Activated CD4-positive, alpha-beta T cell treated with anti-CD3 and anti-CD28 coated beads, Interleukin-2, amount 50 U/mL, for 1 hour (primary cell): Measurements from ENCODE around the gene MTURN.
"Not testable (repeated sequence)": the region's sequence is repeated elsewhere in the genome, so short reads cannot be mapped to it uniquely, and the experiment has no call there.

Experiments
- DNase-seq: peaks from one replicate; pipeline ENCODE4 v3.0.0-alpha.2; 2020

The MTURN gene

GRCh38 chr7:30134611-30135300 is at the start of gene MTURN:
Gene MTURN, plus strand, starts transcription at chr7:30134986. Its CDS starts 151 bp downstream, at chr7:30135137.
- DNase-seq = peak; percentile 86

DNA sequence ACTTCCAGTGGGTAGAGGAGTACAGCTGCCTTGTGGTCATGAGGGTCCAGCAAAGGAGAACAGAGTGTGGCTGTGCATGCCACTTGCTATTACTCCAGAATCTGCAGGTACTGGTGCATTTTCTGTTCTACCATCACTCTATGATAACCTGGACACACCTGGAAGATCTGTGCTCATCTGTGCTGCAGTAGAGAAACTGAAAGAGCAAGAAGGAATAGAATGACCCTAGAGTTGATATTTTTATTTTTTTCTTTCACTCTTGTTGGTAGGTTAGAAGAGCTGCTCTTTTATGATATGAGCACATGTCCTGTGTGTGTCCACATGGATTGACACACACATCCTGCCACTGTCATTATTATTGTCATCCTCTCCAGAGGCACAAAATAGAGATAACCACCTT is 48.3 kb upstream of the MTURN start:
- DNase-seq = no peak

- no peak for DNase-seq
Measured at GRCh38 chr7:30087371-30087770, 47.4 kb upstream of the MTURN start.

GRCh38 chr7:30088362-30088761 is 46.4 kb upstream of the MTURN start:
- DNase-seq = no peak

GRCh38 chr7:30090111-30090510 is 44.7 kb upstream of the MTURN start:
- DNase-seq = no peak

DNA sequence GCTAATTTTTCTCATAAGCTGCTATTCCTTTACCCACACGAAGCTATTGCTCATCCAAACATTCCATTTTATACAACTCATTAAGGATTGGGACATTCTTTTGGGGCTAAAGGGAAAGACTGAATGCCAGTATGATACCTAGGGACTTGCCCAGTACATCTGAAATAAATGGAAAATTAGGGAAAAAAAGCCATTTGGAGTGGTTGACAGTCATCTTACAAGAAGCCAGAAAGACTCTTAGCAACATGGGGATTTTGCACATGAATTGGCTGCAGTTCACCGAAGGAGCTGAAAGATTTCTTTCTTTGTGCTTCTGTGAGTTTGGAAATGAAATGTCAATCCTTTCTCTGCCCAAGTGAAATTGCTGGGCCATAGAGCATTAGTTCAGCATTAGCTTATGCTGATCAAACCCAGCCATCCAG is 43.3 kb upstream of the MTURN start:
- no peak for DNase-seq

DNA sequence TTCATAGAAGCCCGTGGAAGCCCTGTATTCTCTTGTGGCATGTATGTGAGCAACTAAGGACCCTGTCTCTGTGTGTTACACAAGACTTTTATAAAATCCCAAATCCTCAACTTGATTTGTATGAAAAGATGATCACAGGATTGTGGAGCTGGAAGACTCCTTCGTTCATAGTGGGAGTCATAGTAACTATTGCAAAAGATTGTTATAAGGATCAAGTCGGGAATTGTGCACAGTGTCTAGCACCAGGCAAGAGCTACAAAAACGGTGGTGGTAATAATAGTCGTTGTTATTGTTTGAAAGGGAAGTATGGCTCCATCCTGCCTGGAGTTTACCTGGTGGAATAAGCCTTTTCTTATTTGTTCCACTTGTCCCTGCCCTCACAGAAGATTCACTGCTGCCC is 42.8 kb upstream of the MTURN start:
- DNase-seq = no peak

DNA sequence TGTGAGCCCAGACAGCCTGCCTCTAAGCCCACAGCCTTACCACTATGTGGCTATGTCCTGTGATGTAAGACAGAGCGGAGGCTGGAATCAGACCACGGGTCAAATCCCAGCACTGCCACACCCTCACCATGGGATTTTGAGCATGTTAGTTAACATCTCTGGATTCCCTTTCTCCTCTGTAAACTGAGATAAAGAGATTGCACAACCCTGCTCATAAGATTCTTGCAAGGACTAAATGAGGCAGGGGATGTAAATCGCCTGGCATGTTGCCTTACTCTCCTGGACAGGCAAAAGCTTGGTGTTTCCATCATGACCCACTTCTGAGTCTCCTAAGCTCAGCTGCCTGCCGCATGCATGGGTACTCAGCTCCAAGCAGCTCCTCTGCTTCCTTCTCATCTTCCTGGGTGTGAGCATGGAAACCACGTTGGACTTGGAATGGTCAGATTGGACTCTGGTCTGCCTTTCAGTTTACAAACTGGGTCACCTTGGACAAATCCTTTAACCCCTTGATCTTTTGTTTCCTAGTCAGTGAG is 41.3 kb upstream of the MTURN start:
- DNase-seq = no peak

- not testable (repeated sequence) for DNase-seq
Measured at GRCh38 chr7:30098599-30098998, 36.2 kb upstream of the MTURN start.

GRCh38 chr7:30102281-30102680 is 32.5 kb upstream of the MTURN start:
- DNase-seq = no peak

DNA sequence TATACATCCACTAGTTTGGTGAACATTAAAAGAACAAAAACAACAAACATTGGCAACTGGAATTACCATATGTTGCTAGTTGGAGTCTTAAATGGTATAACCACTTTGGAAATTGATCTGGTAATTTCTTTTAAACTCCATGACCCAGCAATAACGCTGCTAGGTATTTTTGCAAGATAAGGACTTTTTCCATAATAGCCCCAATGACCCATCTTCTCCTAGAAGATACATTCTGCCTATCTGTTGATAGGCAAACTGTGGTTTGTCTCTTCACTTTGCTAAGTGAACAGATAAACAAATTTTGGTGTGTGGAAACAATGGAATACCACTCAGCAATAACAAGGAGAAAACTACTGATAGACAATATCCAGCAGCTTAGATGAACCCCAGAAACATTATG is 30.6 kb upstream of the MTURN start:
- DNase-seq = no peak

GRCh38 chr7:30112103-30112713 is 22.6 kb upstream of the MTURN start:
- DNase-seq = no peak

- DNase-seq = no peak
Measured at GRCh38 chr7:30113144-30113543, 21.6 kb upstream of the MTURN start.

GRCh38 chr7:30114536-30115238 is 20.1 kb upstream of the MTURN start:
- DNase-seq = no peak

DNA sequence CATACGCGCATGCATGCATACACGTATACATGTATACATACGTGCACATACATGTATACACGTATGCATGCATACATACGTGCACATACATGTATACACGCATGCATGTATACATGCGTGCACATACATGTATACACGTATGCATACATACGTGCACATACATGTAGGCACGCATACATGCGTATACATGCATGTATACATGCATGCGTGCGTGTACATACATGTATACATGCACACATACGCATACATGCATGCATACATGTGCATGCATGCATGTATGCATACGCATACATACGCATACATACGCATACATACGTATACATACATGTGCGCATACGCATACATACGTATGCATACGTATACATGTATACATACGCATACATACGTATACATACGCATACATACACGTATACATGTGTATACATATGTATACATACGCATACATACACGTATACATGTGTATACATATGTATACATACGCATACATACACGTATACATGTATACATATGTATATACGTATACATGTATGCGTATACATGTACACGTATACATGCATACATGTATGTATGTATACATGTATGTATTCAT is 19.0 kb upstream of the MTURN start:
- DNase-seq = no peak

- no peak for DNase-seq
Measured at GRCh38 chr7:30116771-30117170, 18.0 kb upstream of the MTURN start.

DNA sequence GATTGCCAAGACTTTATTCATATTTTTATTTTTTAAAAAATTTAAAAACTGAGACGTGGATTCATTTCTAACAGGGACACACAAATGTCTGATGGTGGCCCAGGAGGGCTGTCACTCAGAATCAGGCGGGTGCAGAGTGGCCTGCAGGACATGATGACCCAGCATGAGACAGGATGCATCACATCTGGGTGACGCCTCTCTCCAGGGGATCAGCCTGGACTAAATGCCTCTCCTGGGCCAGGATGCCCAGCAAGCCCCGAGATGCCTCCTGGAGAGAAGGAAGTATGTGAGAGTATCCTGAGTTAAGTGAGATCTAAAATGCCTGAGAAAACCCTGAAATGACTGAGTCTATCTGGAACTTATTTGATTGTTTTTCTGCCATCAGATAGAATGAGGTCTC is 16.9 kb upstream of the MTURN start:
- no peak for DNase-seq

- DNase-seq = no peak
Measured at GRCh38 chr7:30119890-30120577, 14.8 kb upstream of the MTURN start.

DNA sequence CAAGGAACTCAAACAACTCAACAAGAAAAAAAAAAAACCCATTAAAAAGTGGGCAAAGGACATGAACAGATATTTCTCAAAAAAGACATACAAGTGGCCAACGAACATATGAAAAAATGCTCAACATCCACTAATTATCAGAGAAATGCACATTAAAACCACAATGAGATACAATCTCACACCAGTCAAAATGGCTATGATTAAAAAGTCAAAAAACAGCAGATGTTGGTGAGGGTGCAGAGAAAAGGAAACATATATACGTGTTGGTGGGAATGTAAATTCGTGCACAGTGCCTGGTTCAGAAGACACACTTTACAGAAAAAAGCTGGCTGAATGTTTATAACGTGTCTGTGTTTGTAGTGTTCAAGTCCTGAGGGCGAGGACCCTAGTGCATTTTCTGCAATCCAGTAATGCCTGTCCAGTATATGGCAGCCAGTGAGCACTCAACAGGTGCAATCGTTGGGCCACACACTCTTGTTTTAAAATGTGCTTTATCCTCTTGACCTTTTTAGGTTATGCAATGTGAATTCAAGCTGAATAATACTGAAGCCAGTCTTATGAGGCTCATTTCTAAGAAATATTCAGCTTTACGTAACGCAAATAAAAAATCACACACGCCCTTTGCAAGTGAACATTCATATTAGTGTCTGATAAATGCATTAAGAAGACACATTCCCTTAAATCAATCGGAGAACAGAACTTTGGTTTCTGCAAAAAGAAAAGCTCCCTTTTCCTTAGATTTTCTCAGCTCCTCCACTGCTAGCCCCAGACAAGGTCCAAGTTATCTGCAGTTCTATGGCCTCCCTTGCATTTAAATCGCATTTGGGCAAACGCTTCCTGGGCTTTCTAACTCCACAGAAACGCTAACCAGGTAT is 813 bp upstream of the MTURN start:
- DNase-seq = no peak

DNA sequence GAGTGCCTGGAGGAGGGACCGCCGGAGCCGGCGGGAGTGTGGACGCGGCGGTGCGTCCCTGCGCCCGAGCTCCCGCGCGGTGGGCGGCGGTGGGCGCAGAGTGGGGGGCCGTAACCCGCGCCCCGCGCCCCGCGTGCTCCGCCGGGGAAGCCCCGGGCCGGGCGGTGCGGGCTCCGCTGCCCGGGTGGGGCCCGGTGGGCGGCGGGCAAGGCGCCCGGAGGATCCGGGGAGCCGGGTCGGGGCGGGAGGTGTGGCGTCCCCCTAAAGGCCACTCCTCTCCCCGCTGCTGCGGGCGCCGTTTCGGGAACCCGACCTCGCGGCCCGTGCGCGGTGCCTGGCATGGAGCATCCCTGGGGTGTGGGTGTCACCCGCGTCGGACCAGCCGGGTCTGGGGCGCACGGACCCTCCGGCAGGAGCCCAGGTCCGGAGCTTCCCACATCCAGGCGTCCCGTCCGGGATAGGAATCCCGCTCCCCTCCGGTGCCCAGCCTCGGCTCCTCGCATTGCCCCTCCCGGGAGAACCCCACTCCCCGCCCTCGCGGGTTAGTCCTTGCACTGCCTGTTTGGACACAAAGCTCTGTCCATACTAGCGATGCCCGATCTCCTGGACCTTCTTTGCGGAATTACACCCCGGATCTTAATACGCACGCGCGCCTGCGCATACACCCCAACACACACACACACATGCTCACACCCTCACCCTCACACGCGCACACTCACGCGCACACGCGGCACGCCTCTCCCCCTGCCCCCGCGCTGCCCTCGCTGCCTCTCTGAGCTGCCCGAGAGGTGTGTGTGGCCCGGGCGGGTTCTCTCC is 723 bp downstream of the MTURN start:
- peak; percentile 58 for DNase-seq
